ENCODE data around the gene PAM16.

PAM16 gene

DNA sequence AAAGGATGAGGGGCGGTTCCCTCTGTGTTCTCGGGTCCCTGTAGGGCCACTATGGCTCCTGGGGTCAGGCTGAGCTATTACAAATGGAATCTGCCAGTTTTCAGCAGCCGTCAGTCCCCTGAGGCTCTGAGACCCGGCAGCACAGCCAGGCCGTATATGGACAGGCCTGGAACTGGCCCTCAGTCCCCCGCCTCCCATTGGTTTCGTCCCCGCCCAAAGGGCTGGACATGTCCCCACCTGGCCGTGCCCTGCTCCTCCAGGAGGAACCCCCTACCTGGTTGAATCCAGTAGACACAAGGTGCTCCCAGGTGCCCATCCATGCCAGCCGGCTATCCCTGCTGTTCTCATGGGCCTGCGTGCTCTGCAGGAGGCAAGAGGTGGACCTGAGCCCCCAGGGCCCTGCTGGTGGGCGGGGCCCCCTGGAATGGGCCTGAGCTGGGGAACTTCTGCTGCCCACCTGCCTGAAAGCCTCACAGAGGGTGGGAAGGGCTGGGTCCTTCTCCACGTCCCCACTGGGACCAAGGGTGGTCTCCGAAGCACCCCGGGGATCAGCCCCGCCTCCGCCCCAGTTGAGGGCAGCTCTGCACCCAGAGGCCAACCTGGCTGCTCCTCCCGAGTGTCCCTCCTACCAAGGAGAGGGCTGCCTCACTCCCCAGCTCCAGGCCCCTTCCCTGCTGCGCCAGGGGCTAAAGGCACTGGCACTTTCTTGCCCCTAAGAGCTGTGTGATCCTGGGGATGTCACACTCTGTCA is 37.3 kb upstream of the PAM16 start:
- no peaks in the 10 kb centered on the region for H3K36me3 Mint-ChIP-seq (ENCODE audit: low read depth)
- TF ChIP-seq, protein P1, sequence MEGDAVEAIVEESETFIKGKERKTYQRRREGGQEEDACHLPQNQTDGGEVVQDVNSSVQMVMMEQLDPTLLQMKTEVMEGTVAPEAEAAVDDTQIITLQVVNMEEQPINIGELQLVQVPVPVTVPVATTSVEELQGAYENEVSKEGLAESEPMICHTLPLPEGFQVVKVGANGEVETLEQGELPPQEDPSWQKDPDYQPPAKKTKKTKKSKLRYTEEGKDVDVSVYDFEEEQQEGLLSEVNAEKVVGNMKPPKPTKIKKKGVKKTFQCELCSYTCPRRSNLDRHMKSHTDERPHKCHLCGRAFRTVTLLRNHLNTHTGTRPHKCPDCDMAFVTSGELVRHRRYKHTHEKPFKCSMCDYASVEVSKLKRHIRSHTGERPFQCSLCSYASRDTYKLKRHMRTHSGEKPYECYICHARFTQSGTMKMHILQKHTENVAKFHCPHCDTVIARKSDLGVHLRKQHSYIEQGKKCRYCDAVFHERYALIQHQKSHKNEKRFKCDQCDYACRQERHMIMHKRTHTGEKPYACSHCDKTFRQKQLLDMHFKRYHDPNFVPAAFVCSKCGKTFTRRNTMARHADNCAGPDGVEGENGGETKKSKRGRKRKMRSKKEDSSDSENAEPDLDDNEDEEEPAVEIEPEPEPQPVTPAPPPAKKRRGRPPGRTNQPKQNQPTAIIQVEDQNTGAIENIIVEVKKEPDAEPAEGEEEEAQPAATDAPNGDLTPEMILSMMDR (IDR thresholded peaks at IDR 0.05), result no peak
- peak; percentile 27 for DNase-seq
- peaks cover 4% of the 10 kb centered on the region for H3K27me3 Mint-ChIP-seq (ENCODE audit: low read depth, poor library complexity)
- no peak overlapping the region for H3K27ac Mint-ChIP-seq
- H3K9me3 Mint-ChIP-seq, result no peaks in the 10 kb centered on the region
- peaks cover 67% of the 10 kb centered on the region for H3K4me1 Mint-ChIP-seq
- H3K4me3 Mint-ChIP-seq, result no peak overlapping the region

DNA sequence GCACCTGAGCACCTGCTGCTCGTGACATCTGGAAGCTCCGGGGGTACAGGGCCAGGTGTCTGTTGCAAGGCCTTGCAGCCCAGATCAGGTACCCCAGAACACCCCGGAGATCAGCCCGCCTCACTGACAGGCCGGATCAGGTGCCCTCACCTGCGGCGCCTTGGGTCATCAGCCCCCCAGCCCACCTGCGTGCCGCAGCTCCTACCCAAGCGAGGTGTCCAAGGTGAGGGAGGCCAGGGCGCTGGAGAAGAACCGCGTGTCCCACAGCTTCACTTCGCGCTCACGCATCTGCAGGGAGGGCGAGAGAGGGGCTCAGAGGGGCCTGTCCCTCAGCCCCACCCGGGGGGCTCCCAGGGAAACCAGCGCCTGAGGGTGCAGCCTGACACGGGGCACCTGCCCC is 36.7 kb upstream of the PAM16 start:
- Mint-ChIP-seq H3K4me3 (no peak overlapping the region), H3K27me3 (ENCODE audit: low read depth, poor library complexity) (peaks cover 4% of the 10 kb centered on the region), H3K9me3 (no peaks in the 10 kb centered on the region), H3K4me1 (peaks cover 65% of the 10 kb centered on the region), H3K27ac (no peak overlapping the region), H3K36me3 (ENCODE audit: low read depth) (no peaks in the 10 kb centered on the region)
- no peak for DNase-seq
- TF ChIP-seq, protein P1 (IDR thresholded peaks at IDR 0.05), result no peak

DNA sequence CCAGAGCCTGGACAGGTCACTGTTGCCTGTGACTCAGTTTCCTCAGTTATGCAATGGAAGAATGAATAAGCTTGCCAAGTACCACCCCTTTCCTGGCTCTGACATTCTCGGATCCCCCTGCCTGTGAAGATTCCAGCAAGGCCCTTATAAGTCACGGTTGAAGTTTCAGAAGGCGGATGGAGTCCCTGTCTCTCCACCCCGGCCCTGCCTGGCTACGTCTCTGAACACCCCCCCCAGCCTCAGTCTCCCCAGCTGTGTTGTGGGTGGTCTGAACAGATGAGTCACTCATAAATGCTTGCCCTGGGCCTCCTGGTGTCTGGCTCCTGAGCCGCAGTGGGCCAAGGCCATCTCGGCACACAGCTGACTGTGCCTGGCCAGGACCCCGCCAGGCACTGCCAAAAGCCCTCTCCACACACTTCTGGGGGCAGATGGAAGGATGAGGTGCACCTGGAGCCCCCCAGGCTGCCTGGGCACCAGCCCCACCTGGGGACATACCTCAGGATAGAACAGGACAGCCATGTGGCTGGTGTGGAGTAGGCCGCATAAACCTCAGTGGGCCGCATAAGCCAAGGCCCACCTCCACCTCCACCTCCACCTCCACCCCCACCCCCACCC is 35.9 kb upstream of the PAM16 start:
- no peak overlapping the region for H3K27ac Mint-ChIP-seq
- H3K36me3 Mint-ChIP-seq (ENCODE audit: low read depth), result no peaks in the 10 kb centered on the region
- H3K4me1 Mint-ChIP-seq, result peaks cover 59% of the 10 kb centered on the region
- DNase-seq, result no peak
- no peaks in the 10 kb centered on the region for H3K9me3 Mint-ChIP-seq
- H3K27me3 Mint-ChIP-seq (ENCODE audit: low read depth, poor library complexity), result peaks cover 4% of the 10 kb centered on the region
- no peak overlapping the region for H3K4me3 Mint-ChIP-seq
- TF ChIP-seq, protein P1 (IDR thresholded peaks at IDR 0.05), result no peak

DNA sequence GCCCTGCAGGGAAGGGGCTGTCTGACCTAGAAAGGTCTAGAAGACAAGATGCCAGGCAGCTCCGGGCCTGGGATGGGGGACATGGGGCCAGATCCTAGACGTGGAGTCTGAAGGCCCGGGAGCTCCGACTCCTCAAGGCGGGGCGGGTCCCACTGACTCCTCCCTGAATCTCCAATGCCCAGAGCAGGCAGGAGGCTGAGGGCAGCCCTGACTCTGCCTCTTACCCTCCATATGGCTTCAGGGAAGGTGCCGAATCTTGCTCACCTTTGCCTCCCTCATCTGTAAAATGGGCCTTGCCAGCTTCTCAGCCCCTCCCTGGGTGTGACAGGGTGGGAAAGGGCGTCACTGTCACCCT is 35.3 kb upstream of the PAM16 start:
- no peaks in the 10 kb centered on the region for H3K36me3 Mint-ChIP-seq (ENCODE audit: low read depth)
- H3K27me3 Mint-ChIP-seq (ENCODE audit: low read depth, poor library complexity), result peaks cover 4% of the 10 kb centered on the region
- no peak overlapping the region for H3K4me3 Mint-ChIP-seq
- no peak overlapping the region for H3K27ac Mint-ChIP-seq
- H3K4me1 Mint-ChIP-seq, result peaks cover 53% of the 10 kb centered on the region
- DNase-seq, result no peak
- TF ChIP-seq, protein P1 (IDR thresholded peaks at IDR 0.05), result no peak
- no peaks in the 10 kb centered on the region for H3K9me3 Mint-ChIP-seq

DNA sequence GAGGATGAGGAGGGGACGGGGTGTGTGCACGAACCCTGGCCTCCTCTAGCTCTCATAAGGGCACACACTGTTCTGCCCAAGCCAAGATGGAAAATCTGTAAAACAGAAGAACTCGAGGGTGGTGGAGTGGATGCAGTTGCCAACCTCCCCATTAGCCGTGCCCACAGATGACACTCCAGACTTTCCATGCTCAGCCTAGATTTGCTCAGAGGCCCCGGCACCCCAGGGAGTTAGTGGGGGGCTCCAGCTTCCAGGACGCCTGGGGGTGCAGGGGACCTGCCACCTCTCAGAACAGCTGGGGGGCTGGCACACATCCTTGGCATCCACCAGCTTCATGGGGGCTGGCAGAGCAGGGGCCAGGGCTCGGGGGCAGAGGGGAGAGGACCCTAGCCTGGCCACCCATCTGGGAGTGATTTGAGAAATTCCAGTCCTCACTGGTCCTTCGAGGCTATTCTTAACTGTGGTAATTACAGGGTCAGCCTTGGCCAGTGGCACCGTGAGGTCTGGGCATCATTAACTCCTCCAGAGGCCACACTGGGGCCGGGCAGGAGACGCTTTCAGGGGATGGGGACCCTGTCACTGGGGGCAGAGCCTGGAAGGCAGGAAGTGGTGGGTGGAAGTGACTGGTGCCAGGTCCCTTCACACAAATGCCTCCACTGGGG is 34.8 kb upstream of the PAM16 start:
- Mint-ChIP-seq H3K27ac (no peak overlapping the region), H3K4me3 (no peak overlapping the region), H3K4me1 (peaks cover 51% of the 10 kb centered on the region), H3K27me3 (ENCODE audit: low read depth, poor library complexity) (peaks cover 4% of the 10 kb centered on the region), H3K36me3 (ENCODE audit: low read depth) (no peaks in the 10 kb centered on the region), H3K9me3 (no peaks in the 10 kb centered on the region)
- peak; percentile 2 for DNase-seq
- TF ChIP-seq, protein P1 (IDR thresholded peaks at IDR 0.05), result no peak

Data from nephron progenitor cell (in vitro differentiated cells).